GM18868 (cell line): ENCODE results near the gene DLL4.
"Not testable (repeated sequence)": the region's sequence is repeated elsewhere in the genome, so short reads cannot be mapped to it uniquely, and the experiment has no call there.

Source experiments
- ATAC-seq: cut with Tn5 transposase; IDR thresholded peaks from one replicate; pipeline ENCODE4 v1.9.1; 2021; ENCODE audit warnings: mild to moderate bottlenecking, moderate library complexity; ENCODE audit not compliant: unreplicated experiment

The DLL4 gene

DNA sequence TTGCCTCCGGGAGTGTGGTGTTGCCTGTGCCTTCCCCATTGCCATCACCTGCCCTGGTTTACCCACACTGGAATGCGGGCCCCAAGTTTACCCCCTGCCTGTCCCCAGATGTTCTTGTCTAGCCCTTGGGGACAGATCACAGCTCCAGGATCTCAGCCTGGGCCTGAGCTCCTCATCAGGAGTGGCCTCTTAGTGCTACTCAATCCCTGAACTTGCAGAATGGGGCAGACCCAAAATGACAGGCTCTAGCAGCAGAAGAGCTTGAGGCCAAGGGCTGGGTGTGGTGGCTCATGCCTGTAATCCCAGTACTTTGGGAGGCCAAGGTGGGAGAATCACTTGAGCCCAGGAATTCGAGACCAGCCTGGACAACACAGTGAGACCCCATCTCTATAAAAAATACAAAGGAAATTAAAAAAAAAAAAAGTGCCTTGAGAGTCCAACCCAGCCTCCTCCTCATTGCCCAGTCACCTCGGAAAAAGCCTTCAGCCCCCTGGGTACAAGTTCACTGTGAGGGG, 28.0 kb downstream of the DLL4 start:
- ATAC-seq = no peak

DNA sequence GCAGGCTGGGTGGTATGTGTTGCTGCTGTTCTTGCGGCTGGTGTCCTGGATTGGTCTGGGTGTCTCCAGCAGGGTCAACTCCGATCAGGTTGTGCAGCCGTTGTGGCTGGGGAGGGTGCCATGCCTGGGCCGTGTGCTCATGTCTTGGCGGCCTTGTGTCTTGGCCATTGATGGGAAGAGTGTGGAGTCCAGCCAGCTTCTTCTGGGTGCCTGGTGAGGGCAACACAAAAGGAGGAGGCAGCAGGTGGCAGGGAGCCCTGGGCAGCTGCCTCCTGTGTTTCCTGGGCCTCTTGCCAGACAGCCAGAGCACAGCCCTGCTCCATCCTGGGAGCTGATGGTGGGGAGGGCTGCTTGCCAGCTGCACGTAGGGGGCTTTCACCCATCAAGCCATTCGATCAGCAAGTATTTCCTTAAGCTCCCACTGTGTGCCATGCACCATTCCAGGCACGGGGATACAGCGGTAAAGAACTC, 28.5 kb downstream of the DLL4 start:
- no peak for ATAC-seq

DNA sequence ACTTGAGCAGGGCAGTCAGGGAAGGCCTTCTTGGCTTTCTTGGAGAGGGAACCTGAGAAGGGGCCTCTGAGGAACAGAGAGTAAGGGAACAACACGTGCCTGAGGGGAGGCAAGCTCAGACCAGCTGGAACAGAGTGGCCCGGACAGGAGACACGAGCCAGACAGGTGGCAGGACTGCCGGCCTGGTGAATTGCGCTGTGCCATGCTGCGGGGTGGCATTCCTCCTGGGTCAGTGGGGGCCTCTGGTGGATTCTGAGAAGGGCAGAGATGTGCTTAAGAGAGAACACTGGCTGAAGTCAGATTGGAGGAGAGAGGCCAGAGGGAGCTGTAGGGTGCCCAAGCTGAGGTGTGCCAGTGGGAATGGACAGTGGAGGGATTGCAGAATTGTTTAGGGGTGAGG, 29.0 kb downstream of the DLL4 start:
- no peak for ATAC-seq

DNA sequence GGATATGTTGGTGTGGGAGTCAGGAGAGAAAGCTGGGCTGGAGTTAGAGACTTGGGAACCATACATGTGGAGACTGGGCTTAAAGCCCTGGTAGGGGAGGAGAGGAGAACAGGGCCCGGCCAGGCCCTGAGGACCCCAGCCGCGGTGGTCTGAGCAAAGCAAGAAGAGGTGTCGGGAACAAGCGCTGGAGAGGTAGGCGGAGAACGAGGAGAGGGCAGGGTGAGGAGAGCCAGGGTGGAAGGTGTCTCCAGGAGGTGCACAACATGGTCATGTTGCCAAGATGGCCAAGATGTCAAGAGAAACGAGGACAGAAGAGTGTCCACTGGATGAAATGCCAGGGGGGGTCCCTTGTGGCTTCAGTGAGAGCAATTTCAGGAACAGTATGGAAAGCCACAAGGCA, 29.6 kb downstream of the DLL4 start:
- no peak for ATAC-seq

DNA sequence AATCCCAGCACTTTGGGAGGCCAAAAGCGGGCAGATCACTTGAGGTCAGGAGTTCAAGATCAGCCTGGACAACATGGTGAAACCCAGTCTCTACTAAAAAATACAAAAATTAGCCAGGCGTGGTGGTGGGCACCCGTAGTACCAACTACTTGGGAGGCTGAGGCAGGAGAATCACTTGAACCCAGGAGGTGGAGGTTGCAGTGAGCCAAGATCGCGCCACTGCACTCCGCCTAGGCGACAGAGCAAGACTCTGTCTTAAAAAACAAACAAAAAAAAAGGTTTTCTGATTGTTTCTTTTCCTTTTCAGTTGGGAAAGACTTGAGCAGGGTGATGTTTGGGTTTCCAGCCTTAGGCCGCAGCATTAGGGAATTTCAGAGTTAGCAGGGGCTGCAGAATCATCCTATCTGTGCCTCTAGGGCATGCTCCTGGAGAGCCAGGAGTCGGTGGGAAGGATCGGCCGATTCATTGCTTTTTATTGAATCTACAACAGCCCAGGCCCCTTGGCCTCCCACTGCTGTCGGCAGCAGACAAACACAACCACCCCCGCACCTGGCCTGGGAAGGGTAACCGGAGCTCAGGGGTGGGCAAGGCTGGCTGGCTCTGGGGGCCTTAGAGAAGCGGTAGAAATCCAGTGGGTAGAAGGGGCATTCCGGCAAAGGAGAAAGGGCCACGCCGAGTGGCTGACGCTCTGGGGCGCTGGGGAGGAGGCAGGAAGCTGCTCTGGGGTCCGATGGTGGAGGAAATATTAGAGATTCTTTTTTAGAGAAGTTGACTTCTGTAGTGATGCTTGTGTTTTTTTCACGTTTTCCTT, 30.4 kb downstream of the DLL4 start:
- no peak for ATAC-seq

DNA sequence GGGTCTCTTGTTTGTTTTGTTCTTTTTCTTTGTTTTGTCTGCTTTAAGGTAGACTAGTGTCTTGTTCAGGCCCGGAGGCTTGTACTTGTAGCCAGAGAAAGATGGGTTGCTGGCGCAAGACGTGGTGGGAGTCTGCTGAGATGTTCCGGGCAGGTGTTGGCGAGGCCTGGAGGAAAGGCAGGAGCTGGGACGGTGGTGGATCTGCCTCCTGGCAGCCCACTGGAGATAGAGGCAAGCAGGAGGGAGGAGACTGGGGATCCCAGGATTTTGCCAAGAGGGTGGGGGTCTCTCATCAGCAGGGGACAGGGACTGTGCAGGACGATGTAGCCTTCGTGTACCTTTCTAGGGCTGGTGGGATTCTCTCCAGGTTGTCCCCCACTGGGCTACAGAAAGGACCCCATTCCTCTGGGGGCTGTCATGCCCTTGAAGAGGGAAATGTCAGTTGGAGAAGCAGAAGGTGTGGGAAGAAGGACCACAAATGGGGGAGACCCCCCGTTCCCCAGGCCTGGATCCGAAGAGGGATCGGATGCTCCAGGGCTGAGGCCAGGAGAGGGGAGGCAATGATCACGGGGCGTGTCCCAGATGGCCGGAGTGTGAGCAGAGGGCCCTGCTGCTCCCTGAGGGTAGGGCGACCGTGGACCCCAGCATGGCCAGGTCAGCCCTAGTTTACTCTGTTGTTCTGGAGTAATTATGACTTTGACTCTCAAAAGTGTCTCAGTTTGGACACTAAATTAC, 31.2 kb downstream of the DLL4 start:
- no peak for ATAC-seq

DNA sequence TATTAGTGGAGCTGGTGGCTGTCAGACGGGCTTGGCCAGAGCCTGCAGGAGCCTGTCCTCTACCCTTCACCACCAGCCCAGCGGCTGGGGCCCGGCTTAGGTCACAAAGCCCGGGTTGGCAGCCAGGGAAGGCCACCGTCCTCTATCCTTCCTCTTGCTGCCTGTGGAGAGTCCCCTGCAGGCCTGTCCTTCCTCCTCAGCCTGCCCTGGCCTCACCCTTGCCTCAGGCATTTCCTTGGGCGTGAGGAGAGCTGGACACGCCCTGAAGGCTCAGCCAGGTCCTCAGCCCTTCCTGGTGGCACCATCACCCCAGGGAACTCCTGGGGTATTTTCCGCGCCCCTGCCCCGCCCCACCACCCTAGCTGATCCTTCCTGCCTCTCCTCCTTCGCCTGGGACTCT, 31.8 kb downstream of the DLL4 start:
- ATAC-seq = no peak

DNA sequence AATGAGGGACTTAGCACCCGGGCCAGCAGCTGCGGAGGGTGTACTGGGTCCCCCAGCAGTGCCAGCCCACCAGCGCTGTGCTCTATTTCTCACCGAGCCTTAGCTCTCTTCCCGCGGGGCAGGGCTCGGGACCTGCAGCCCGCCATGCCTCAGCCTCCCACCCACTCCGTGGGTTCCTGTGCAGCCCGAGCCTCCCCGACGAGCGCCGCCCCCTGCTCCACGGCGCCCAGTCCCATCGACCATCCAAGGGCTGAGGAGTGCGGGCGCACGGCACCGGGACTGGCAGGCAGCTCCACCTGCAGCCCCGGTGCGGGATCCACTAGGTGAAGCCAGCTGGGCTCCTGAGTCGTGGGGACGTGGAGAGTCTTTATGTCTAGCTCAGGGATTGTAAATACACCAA, 32.6 kb downstream of the DLL4 start:
- not testable (repeated sequence) for ATAC-seq

DNA sequence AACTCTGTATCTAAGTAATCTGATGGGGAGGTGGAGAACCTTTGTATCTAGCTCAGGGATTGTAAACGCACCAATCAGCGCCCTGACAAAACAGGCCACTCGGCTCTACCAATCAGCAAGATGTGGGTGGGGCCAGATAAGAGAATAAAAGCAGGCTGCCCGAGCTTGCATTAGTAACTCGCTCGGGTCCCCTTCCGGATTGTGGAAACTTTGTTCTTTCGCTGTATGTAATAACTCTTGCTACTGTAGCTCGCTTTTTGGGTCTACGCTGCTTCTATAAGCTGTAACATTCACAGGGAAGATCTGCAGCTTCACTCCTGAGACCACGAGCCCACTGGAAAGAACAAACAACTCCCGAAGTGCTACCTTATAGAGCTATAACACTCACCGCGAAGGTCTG, 33.2 kb downstream of the DLL4 start:
- not testable (repeated sequence) for ATAC-seq

DNA sequence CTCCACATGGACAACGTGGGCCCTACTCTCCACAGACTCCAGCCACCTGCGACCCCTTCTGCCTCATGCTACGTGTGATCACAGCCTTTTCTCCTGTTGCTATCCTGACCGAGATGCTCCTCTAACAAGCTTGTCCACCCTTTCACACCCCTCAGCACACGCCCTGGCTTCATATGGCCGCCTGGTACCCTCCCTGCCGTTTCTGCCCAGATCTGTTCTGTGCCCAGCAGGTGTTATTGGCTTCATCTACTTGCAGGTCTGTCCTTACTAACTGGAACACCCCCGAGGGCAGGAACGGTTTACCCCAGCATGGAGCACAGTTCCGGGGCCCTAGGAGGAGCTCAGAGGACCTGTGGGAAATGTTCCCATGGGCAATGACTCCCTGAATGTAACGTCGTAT, 34.1 kb downstream of the DLL4 start:
- no peak for ATAC-seq

DNA sequence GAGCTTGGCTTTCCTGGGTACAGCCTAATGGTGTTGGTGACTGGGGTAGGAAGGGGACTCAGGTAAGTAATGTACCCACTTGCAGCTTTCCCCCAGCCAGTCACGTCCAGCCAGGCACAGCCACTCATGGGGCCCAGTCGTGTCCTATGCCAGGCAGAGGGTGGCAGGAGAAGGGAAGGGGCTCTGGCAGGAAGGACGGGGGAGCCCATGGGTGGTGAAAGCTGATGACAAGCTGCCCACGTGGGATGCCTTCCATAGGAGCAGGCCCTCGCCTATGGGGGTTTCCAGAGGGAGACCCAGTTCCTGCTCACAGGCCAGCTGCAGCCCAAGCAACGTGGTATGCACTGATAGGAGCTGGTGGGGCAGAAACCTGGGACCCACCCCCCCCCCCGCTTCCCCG, 34.9 kb downstream of the DLL4 start:
- no peak for ATAC-seq

DNA sequence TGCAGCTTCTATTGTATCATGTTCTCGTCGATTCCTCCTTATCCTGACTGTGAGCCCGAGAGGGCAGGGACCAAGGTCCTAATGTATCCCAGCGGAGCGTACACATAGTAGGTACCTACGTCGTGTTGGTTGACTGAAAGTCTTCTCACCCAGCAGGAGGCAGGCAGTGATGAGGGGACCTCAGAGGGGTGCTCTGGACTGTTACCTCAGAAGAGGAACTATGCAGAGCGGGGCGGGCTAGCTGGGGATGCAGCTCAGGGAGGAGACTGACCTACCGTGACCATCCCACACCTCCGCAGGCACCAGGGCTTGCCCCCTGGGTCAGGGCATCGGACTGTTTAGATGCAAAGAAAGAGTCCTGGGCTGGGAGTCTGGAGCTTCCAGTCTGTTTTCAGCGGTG, 35.5 kb downstream of the DLL4 start:
- ATAC-seq = no peak

DNA sequence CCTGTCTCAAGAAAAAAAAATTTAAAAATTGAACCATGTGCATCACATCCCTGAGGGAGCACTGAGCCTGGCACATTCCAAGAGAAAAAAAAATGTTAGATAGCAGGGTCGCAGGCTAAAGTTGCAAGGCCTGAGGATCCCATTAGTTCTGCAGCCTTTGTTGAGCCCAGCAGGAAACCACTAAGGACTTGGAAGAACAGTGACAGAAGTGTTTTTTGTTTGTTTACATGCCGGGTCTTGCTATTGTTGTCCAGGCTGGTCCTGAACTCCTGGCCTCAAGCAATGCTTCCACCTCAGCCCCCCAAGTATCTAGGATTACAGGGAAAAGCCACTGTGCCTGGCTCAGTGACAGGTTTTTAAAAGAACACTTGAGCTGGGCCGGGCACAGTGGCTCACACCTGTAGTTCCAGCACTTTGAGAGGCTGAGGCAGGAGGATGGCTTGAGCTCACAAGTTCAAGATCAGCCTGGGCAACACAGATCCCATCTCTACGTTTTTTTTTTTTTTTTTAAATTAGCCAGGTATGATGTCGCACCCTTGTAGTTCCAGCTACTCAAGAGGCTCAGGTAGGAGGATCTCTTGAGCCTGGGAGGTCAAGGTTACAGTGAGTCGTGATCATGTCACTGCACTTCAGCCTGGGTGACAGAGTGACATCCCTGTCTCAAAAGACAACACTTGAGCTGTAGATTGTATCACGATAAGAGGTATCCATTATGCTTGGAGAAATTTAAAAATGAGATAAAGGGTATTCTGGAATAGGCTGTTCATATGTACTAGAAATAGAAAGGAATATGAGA, 39.3 kb downstream of the DLL4 start:
- ATAC-seq = no peak

DNA sequence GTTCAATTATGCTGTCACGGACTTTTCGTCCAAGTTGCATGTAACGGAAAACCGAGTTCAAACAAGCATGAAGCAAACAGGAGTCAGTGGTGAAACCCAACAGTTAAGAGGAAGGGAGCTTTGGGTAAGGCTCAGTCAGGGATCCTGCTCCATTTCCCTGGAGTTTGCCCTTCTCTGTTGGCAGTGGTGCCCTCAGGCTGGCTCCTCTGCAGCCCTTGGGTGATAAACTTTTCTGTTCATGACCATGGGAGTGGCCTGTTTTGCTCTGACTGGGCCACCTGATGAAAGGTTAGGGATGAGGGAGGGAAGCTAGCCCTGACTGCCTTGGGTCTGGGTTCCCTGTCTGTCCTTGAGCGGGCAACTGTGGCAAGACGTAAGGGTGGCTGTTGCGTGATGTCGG, 40.2 kb downstream of the DLL4 start:
- no peak for ATAC-seq

DNA sequence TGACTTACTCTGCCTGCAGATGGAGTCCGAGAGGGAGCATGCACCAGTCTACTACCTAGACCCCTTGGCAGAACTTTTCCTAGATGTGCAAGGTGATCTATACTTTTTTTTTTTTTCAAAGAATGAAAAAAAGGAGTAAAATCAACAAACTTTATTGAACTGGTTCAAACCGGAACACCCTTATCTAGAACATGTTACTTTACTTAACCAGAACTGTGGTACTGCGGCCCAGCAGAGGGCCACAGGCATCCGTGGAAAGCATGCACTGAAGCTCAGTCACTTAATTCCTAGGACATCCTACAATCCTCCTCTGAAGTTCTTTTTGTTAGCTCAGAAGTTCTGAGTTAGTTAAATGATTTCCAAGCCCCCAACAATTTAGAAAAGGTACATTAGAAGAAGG, 45.7 kb downstream of the DLL4 start:
- ATAC-seq = no peak

DNA sequence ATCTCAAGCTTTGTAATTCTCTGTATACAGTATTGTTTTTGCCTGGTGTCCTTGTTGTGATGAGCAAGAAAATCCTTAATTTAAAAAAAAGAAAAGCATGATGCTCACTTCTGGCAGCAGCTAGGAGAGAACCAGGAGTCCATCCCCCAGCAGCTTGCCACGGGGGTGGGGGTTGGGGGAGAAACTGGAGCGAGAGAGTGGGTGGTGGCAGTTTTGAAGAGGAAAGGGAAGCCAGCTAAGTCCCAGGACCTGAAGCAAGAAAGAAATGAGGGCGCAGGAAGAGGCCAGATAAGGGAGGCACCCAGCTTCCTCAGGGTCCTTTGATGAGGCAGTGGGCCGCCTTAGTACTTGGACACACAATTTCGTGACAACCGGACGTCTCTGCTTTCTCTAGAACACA, 47.7 kb downstream of the DLL4 start:
- no peak for ATAC-seq

DNA sequence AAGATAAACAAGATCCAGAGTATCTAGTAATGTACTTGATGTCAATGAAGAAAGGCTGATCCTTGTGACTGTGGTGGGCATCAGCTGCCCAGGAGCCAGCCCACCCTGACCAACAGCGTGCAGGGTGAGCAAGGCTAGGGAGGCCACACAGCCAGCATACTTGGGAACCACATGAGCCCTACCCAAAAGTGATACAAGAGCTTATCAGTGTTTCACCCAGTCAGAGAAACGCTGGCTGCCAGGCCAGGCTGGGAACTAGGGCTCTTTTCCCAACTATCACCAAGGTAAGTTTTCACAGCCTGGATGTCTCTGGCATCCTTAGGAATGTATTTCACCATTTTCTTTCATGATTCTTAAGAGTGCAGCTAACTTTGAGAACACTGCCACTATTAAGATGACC, 49.0 kb downstream of the DLL4 start:
- no peak for ATAC-seq

DNA sequence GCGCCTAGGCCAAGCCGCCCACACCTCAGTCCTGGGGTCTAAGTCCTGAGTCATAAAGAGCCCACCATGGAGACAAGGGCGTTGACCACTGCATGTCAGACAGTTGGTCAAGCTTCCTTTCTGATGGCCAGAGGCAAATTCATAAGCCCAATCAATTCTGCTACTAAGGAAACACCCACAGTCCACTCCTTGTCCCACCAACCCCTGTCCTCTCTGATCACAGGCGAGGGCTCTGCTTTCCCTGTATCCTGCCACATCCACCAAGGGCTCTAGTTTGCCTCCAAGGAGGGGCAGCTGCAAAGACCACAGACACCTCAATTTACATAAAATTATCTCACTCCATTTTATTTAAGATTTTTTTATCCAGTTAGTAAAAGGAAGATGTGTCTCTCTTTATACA, 49.4 kb downstream of the DLL4 start:
- ATAC-seq = no peak

DNA sequence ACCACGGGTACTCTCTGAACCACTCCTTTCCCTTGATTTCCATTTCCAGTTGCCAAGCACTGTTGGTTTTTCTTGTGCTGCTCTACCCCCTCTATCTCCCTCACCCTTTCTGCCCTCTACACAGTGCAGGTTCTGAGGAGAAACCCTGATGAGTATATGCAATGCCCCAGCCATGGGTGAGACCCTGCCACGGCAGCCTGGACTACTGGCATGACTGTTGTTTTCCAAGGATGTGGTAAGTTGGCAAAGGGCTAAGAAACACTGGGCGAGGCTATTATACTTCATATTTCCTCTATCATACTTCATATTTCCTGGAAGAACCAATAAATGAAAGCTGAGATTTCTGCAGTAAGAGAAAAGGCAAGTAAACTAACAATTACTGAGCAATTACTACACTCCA, 52.0 kb downstream of the DLL4 start:
- ATAC-seq = no peak

DNA sequence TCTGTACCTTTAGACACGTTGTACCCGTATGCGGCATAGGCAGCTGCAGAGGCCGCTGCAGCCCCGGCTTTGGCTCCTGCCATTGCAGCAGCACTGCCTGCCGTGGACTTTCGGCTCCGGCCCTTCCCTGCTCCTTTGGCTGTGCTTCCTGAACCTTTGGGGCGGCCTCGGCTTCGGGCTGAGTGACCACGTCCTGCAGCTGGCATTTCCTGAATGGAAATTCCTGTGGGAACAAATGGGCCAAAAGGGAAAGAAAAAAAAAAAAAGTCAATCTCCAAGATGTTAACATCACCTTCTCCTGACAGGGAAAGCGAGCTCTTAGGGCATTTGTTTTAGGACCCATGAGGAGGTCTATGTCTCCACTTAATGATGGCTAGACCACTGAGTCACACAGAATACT, 53.7 kb downstream of the DLL4 start:
- ATAC-seq = no peak

DNA sequence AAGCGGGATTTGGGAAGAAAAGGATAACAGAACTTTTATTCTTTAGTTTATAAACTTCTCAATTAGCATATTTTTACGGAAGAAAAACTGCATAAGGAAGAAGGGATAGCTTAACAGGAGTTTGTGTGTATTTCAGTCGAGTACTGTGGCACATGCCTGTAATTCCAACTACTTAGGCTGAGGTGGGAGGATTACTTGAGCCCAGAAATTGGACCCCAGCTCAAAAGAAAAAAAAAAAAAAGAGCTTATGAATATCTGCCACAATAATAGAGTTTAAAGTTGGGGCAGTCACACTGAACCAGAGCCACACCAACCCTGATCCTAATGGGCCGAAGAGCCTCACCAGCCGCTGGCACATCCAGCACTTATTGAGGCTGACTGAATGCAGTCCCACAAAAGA, 55.3 kb downstream of the DLL4 start:
- ATAC-seq = no peak
